ENCODE results near the gene CNGA1. TPM values are rescaled to one million over a fixed set of nuclear protein-coding genes. Genes with fewer than 3 reads are reported as not detected.

The CNGA1 gene
- total and polyA plus RNA-seq, 2 experiments from 2014 or later = 0.54 to 1.9 TPM

- H3K36me3 ChIP-seq = no peaks in the 10 kb centered on the region
- TF ChIP-seq CTCF (IDR thresholded peaks at IDR 0.05; ENCODE audit: low read depth, low read length) = no peak
- H3K27ac ChIP-seq = no peak overlapping the region
- no peak overlapping the region for H3K4me3 ChIP-seq
- H3K4me1 ChIP-seq (ENCODE audit: low read depth) = peaks cover 19% of the 10 kb centered on the region
- no peaks in the 10 kb centered on the region for H3K27me3 ChIP-seq
- H3K9me3 ChIP-seq (ENCODE audit: low read depth) = no peaks in the 10 kb centered on the region
- no peak for DNase-seq (ENCODE audit: low read depth in 1 of 2, low spot score in 1 of 2)
Measured at GRCh38 chr4:48035952-48036351, 19.5 kb upstream of the CNGA1 start.

GRCh38 chr4:48033825-48034413 is 17.4 kb upstream of the CNGA1 start:
- H3K27me3 ChIP-seq = no peaks in the 10 kb centered on the region
- peak in 1 of 2 donors; percentile 25 for DNase-seq (ENCODE audit: low read depth in 1 of 2, low spot score in 1 of 2)
- H3K9me3 ChIP-seq (ENCODE audit: low read depth) = no peaks in the 10 kb centered on the region
- peak; percentile 65 for TF ChIP-seq CTCF (IDR thresholded peaks at IDR 0.05; ENCODE audit: low read depth, low read length)
- no peak overlapping the region for H3K27ac ChIP-seq
- no peaks in the 10 kb centered on the region for H3K36me3 ChIP-seq
- H3K4me3 ChIP-seq = no peak overlapping the region
- H3K4me1 ChIP-seq (ENCODE audit: low read depth) = peaks cover 31% of the 10 kb centered on the region

- Histone ChIP-seq H3K9me3 (ENCODE audit: low read depth) (no peaks in the 10 kb centered on the region), H3K4me1 (ENCODE audit: low read depth) (peaks cover 33% of the 10 kb centered on the region), H3K36me3 (no peaks in the 10 kb centered on the region), H3K4me3 (no peak overlapping the region), H3K27me3 (no peaks in the 10 kb centered on the region), H3K27ac (peak overlapping the region; percentile 99)
- no peak for TF ChIP-seq CTCF (IDR thresholded peaks at IDR 0.05; ENCODE audit: low read depth, low read length)
- DNase-seq (ENCODE audit: low read depth in 1 of 2, low spot score in 1 of 2) = no peak
Measured at GRCh38 chr4:48033412-48033811, 16.9 kb upstream of the CNGA1 start.

- Histone ChIP-seq H3K27ac (peak overlapping the region; percentile 99), H3K9me3 (ENCODE audit: low read depth) (no peaks in the 10 kb centered on the region), H3K27me3 (no peaks in the 10 kb centered on the region), H3K36me3 (no peaks in the 10 kb centered on the region), H3K4me1 (ENCODE audit: low read depth) (peaks cover 33% of the 10 kb centered on the region), H3K4me3 (no peak overlapping the region)
- DNase-seq (ENCODE audit: low read depth in 1 of 2, low spot score in 1 of 2) = peak in 1 of 2 donors; percentile 27
- no peak for TF ChIP-seq CTCF (IDR thresholded peaks at IDR 0.05; ENCODE audit: low read depth, low read length)
Measured at GRCh38 chr4:48032721-48033120, 16.2 kb upstream of the CNGA1 start.

GRCh38 chr4:48031802-48032525 is 15.5 kb upstream of the CNGA1 start:
- no peaks in the 10 kb centered on the region for H3K9me3 ChIP-seq (ENCODE audit: low read depth)
- H3K27me3 ChIP-seq = no peaks in the 10 kb centered on the region
- peaks cover 33% of the 10 kb centered on the region for H3K4me1 ChIP-seq (ENCODE audit: low read depth)
- H3K4me3 ChIP-seq = no peak overlapping the region
- no peak for TF ChIP-seq CTCF (IDR thresholded peaks at IDR 0.05; ENCODE audit: low read depth, low read length)
- peak; percentile 74 to 87 for DNase-seq (ENCODE audit: low read depth in 1 of 2, low spot score in 1 of 2)
- H3K27ac ChIP-seq = peak overlapping the region; percentile 99
- no peaks in the 10 kb centered on the region for H3K36me3 ChIP-seq

Measured in cardiac muscle cell (in vitro differentiated cells and primary cell).